ENCODE measurements around the gene TERB1. TPM values are rescaled to one million over a fixed set of nuclear protein-coding genes. Genes with fewer than 3 reads are reported as not detected.
A peak's percentile ranks its signal among the peaks of the same experiment; 100 is the strongest.

TERB1 gene
- total RNA-seq, 4 donors from 2014 or later: not detected

- no peak for TF ChIP-seq EP300 (IDR thresholded peaks at IDR 0.05)
- TF ChIP-seq POLR2AphosphoS5 (IDR thresholded peaks at IDR 0.05): no peak
- no peak for TF ChIP-seq POLR2A (IDR thresholded peaks at IDR 0.05)
- no peak for TF ChIP-seq CTCF (IDR thresholded peaks at IDR 0.05)
- Histone ChIP-seq H3K27ac (no peak overlapping the region), H3K4me3 (no peak overlapping the region), H3K36me3 (peaks cover 15% of the 10 kb centered on the region), H3K4me1 (peaks cover 4% of the 10 kb centered on the region), H3K9me3 (no peaks in the 10 kb centered on the region), H3K27me3 (no peaks in the 10 kb centered on the region)
- 53% methylated on average over 4 of the region's 4 CpGs for WGBS
- DNase-seq (ENCODE audit: low spot score in 2 of 2): no peak
Observed at GRCh38 chr16:66717776-66718175, 83.6 kb downstream of the TERB1 start.

GRCh38 chr16:66717112-66717675 lies 84.2 kb downstream of the TERB1 start:
- TF ChIP-seq CTCF (IDR thresholded peaks at IDR 0.05): peak in 1 of 2 donors; percentile 46
- TF ChIP-seq POLR2A (IDR thresholded peaks at IDR 0.05): no peak
- peaks cover 9% of the 10 kb centered on the region for H3K36me3 ChIP-seq
- no peaks in the 10 kb centered on the region for H3K27me3 ChIP-seq
- no peak overlapping the region for H3K4me3 ChIP-seq
- H3K27ac ChIP-seq: no peak overlapping the region
- no peaks in the 10 kb centered on the region for H3K9me3 ChIP-seq
- 60% methylated on average over 12 of the region's 12 CpGs for WGBS
- peaks cover 4% of the 10 kb centered on the region for H3K4me1 ChIP-seq
- DNase-seq (ENCODE audit: low spot score in 2 of 2): no peak

- 38% methylated on average over 6 of the region's 6 CpGs for WGBS
- DNase-seq (ENCODE audit: low spot score in 2 of 2): no peak
- no peak overlapping the region for H3K27ac ChIP-seq
- H3K4me3 ChIP-seq: no peak overlapping the region
- TF ChIP-seq EP300 (IDR thresholded peaks at IDR 0.05) (no peak), POLR2AphosphoS5 (IDR thresholded peaks at IDR 0.05) (no peak), CTCF (IDR thresholded peaks at IDR 0.05) (no peak), POLR2A (IDR thresholded peaks at IDR 0.05) (no peak)
- H3K9me3 ChIP-seq: no peaks in the 10 kb centered on the region
- H3K4me1 ChIP-seq: peaks cover 4% of the 10 kb centered on the region
- H3K36me3 ChIP-seq: peaks cover 5% of the 10 kb centered on the region
- H3K27me3 ChIP-seq: no peaks in the 10 kb centered on the region
Observed at GRCh38 chr16:66714654-66715307, 86.6 kb downstream of the TERB1 start.

- Histone ChIP-seq H3K27ac (no peak overlapping the region), H3K4me1 (peaks cover 4% of the 10 kb centered on the region), H3K4me3 (no peak overlapping the region), H3K9me3 (no peaks in the 10 kb centered on the region), H3K27me3 (no peaks in the 10 kb centered on the region), H3K36me3 (peaks cover 5% of the 10 kb centered on the region)
- no peak for DNase-seq (ENCODE audit: low spot score in 2 of 2)
- no peak for TF ChIP-seq POLR2AphosphoS5 (IDR thresholded peaks at IDR 0.05)
- TF ChIP-seq CTCF (IDR thresholded peaks at IDR 0.05): no peak
- no peak for TF ChIP-seq POLR2A (IDR thresholded peaks at IDR 0.05)
- no peak for TF ChIP-seq EP300 (IDR thresholded peaks at IDR 0.05)
- 42% methylated on average over 6 of the region's 6 CpGs for WGBS
Observed at GRCh38 chr16:66714062-66714461, 87.3 kb downstream of the TERB1 start.

GRCh38 chr16:66713076-66713475 lies 88.3 kb downstream of the TERB1 start:
- Histone ChIP-seq H3K4me1 (peaks cover 4% of the 10 kb centered on the region), H3K27ac (no peak overlapping the region), H3K9me3 (no peaks in the 10 kb centered on the region), H3K36me3 (peaks cover 3% of the 10 kb centered on the region), H3K4me3 (no peak overlapping the region), H3K27me3 (no peaks in the 10 kb centered on the region)
- 36% methylated on average over 2 of the region's 2 CpGs for WGBS
- no peak for TF ChIP-seq EP300 (IDR thresholded peaks at IDR 0.05)
- TF ChIP-seq POLR2A (IDR thresholded peaks at IDR 0.05): no peak
- no peak for TF ChIP-seq CTCF (IDR thresholded peaks at IDR 0.05)
- no peak for TF ChIP-seq POLR2AphosphoS5 (IDR thresholded peaks at IDR 0.05)
- peak in 1 of 2 donors; percentile 38 for DNase-seq (ENCODE audit: low spot score in 2 of 2)
